ENCODE data around the gene KIR2DL1.
"Not testable (repeated sequence)": the region's sequence is repeated elsewhere in the genome, so short reads cannot be mapped to it uniquely, and the experiment has no call there.

The KIR2DL1 gene

GRCh38 chr19:54817670-54818536 lies 48.3 kb downstream of the KIR2DL1 start:
- no peak overlapping the region for H3K4me3 ChIP-seq (ENCODE audit: low read depth, low read length)
- TF ChIP-seq CTCF (IDR thresholded peaks at IDR 0.05; ENCODE audit: control insufficient read depth, extremely low read depth, insufficient read depth), result no peak
- DNase-seq (ENCODE audit: low read depth), result no peak

- not testable (repeated sequence) for H3K4me3 ChIP-seq (ENCODE audit: low read depth, low read length); DNase-seq (ENCODE audit: low read depth)
Observed at GRCh38 chr19:54824416-54824815, 54.8 kb downstream of the KIR2DL1 start.

GRCh38 chr19:54825326-54825725 lies 55.7 kb downstream of the KIR2DL1 start:
- H3K4me3 ChIP-seq (ENCODE audit: low read depth, low read length); DNase-seq (ENCODE audit: low read depth): not testable (repeated sequence)

GRCh38 chr19:54828064-54828463 lies 58.5 kb downstream of the KIR2DL1 start:
- DNase-seq (ENCODE audit: low read depth); H3K4me3 ChIP-seq (ENCODE audit: low read depth, low read length): not testable (repeated sequence)

- H3K4me3 ChIP-seq (ENCODE audit: low read depth, low read length); DNase-seq (ENCODE audit: low read depth): not testable (repeated sequence)
Observed at GRCh38 chr19:54832496-54832895, 62.9 kb downstream of the KIR2DL1 start, which contains the start of gene KIR2DS4. KIR2DS4 (plus strand) TSS chr19:54832676.
